ENCODE results near the gene ZBTB7C. TPM values are rescaled to one million over a fixed set of nuclear protein-coding genes. Genes with fewer than 3 reads are reported as not detected.

ZBTB7C gene
- total RNA-seq, 2 experiments from 2014 or later, result 0.81 to 0.95 TPM

DNA sequence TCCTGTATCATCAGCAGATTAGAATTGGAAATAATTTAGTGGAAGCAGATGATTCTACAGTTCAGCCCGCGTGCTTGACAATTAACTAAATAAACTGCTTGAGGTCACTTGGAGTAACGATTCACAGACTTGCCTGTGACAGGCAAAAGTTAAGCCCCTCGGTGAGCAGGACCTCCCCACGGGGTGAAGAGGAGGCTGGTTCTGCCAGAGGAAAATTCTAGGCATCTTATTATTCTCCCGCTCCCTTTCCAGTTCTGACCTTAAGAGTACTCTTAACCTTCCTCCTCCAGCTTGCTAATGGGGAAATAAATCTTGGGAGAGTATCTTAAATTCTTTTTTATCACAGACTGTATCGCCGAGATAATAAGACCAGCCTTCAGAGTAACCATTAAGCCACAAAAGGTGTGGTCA, 309.0 kb downstream of the ZBTB7C start:
- ChIA-PET CTCF (no interaction called here), POLR2A (no interaction called here)
- Mint-ChIP-seq H3K9me3 (no peaks in the 10 kb centered on the region), H3K4me1 (no peaks in the 10 kb centered on the region), H3K4me3 (no peak overlapping the region), H3K27me3 (peaks cover 53% of the 10 kb centered on the region), H3K36me3 (ENCODE audit: low read depth) (no peaks in the 10 kb centered on the region), H3K27ac (no peak overlapping the region)
- DNase-seq, result no peak

DNA sequence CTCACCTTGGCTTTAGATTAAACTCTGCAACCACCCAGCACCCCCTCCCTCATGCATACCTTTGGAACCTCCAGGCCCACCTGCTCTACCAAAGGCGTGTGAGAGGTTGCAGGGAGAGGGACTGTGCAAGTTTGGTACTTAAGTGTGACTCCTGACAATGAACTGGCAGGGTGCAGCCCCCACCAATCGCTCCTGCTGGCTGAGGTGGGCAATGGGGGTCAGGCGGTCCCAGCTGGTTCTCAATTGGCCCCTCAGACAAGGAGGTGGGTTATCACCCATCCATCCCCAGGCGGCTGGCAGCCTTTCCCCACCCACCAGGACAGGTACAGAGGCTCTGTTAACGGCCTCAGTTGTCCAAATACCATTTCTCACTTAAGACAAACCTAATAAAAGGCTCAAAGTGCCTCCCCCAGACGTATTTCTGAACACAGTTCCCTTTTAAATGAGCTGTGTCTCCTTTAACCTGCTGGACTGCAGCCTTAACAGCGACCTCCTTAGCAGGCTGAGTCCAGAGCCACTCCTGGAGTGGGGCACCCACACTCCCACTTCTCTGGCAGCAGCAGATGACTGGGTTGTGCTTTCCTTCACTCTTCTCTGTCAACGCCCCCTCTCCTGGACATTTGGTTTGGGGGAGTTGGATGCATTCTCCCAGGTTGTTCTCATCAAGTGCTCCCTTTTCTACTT, 309.6 kb downstream of the ZBTB7C start:
- Mint-ChIP-seq H3K4me1 (no peaks in the 10 kb centered on the region), H3K27me3 (peaks cover 52% of the 10 kb centered on the region), H3K9me3 (no peaks in the 10 kb centered on the region), H3K36me3 (ENCODE audit: low read depth) (no peaks in the 10 kb centered on the region), H3K4me3 (no peak overlapping the region), H3K27ac (no peak overlapping the region)
- no peak for DNase-seq
- POLR2A ChIA-PET, result no interaction called here
- CTCF ChIA-PET, result no interaction called here

DNA sequence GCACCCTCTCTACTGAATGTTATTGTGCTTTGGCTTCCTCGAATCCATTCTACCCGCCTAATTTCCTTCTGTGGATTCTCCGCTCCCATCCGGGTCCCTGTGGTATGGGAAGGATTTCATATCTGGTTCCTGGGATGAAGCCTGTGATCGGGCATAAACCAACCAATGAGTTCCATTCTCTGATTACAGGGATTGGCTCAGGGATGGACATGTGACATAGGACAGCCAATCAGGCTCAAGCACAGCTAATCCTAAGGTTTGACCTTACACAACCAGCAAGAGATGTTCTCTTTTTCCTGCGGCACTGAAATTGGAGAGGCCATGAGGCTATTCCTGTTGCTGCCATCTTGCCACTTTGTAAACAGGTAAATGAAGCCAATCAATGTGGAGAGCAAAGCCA, 310.6 kb downstream of the ZBTB7C start:
- Mint-ChIP-seq H3K9me3 (no peaks in the 10 kb centered on the region), H3K4me1 (no peaks in the 10 kb centered on the region), H3K4me3 (no peak overlapping the region), H3K27ac (no peak overlapping the region), H3K27me3 (peaks cover 46% of the 10 kb centered on the region), H3K36me3 (ENCODE audit: low read depth) (no peaks in the 10 kb centered on the region)
- CTCF ChIA-PET, result no interaction called here
- no peak for DNase-seq
- POLR2A ChIA-PET, result no interaction called here

DNA sequence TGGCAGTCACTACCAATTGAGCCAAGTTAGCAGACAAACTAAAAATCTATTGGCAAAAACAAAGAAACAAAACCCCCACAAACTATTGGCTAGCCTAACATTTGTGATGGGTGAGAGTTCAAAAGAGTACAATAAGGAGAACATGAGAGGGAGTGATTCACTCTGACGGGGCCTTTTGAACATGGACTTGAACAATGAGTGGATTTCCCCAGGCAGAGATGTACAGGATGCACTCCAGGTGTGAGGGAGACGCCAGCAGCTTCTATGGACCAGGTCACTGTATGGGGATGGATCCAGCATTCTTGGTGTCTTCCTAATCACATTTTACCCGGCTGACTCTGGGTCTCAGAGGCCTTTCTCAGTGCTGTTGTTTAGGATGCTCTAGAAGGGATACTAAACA, 311.2 kb downstream of the ZBTB7C start:
- no peaks in the 10 kb centered on the region for H3K4me1 Mint-ChIP-seq
- no peaks in the 10 kb centered on the region for H3K9me3 Mint-ChIP-seq
- H3K27me3 Mint-ChIP-seq, result peaks cover 45% of the 10 kb centered on the region
- no peak overlapping the region for H3K27ac Mint-ChIP-seq
- CTCF ChIA-PET, result no interaction called here
- H3K36me3 Mint-ChIP-seq (ENCODE audit: low read depth), result no peaks in the 10 kb centered on the region
- no peak overlapping the region for H3K4me3 Mint-ChIP-seq
- POLR2A ChIA-PET, result no interaction called here
- no peak for DNase-seq

DNA sequence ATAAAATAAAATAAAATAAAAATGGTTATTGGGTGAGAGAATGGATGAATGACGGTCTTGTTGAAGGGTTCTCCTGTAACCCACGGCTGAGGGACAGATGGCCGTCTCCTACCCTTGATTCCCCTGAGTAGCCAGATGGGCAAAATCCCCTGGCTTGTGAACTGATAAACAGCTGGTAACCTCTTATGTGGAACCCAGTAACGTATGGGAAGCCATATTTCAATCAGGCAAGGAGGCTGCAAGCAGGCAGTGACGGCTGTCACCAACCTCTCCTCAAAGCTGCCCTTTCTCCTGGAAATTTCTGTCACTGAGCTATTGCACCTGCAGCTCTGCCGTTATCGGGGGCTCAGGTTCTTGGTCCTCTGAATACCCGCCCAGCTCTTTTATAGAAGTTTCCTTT, 313.5 kb downstream of the ZBTB7C start:
- H3K36me3 Mint-ChIP-seq (ENCODE audit: low read depth), result no peaks in the 10 kb centered on the region
- no peak overlapping the region for H3K4me3 Mint-ChIP-seq
- no peaks in the 10 kb centered on the region for H3K9me3 Mint-ChIP-seq
- POLR2A ChIA-PET, result no interaction called here
- peaks cover 33% of the 10 kb centered on the region for H3K27me3 Mint-ChIP-seq
- H3K27ac Mint-ChIP-seq, result no peak overlapping the region
- H3K4me1 Mint-ChIP-seq, result no peaks in the 10 kb centered on the region
- CTCF ChIA-PET, result no interaction called here
- DNase-seq, result no peak

DNA sequence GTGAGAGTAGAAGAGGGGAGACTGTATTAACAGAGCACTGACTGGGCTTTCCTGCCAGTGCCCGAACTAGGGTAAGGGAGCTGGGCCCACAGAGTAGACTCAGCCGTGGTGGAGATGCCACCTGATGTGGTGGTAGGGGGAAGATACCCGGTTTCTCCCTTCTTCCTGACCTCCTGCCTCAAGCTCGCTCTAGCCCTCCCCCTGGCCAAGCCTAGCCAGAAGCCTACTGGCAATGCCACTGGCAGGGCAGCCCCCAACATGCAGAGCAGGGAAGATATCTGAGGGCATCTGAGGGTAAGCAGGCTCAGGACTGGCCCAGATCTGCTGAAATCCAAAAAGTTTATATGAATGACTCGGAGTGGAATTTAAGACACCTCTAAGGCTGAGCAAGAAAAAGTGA, 316.1 kb downstream of the ZBTB7C start:
- Mint-ChIP-seq H3K9me3 (no peaks in the 10 kb centered on the region), H3K27me3 (peaks cover 23% of the 10 kb centered on the region), H3K27ac (no peak overlapping the region), H3K4me1 (no peaks in the 10 kb centered on the region), H3K36me3 (ENCODE audit: low read depth) (no peaks in the 10 kb centered on the region), H3K4me3 (no peak overlapping the region)
- CTCF ChIA-PET, result no interaction called here
- POLR2A ChIA-PET, result no interaction called here
- no peak for DNase-seq

DNA sequence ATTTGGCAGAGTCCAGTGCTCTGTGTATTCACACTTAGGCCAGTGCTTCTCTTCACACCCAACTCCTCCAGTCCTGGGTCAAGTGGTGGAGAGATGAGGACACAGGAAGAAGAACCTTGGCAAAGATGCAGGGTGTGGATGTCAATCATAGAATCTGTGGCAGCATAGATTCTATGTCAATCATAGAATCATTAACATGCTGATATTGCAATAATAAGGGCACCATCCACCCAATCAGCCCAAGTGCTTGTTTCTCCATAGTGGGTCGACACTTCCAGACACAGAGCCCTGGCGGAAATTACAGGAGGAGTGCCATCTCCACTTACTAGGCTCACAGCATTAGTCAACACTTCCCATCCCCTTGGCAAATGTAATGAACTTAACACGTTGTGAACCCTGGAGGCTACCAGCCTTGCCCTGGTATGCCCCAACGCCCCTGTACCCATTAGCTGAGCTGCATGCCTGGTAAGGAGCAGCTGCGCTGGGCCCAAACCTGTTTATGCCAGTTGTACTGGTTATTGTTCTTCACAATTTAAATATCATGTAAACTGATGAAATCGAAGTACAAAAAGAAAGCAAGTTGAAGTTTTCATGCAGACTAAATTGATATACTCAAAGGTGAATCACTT, 317.2 kb downstream of the ZBTB7C start:
- DNase-seq, result no peak
- Mint-ChIP-seq H3K9me3 (no peaks in the 10 kb centered on the region), H3K36me3 (ENCODE audit: low read depth) (no peaks in the 10 kb centered on the region), H3K4me3 (no peak overlapping the region), H3K27ac (no peak overlapping the region), H3K27me3 (peaks cover 23% of the 10 kb centered on the region), H3K4me1 (no peaks in the 10 kb centered on the region)
- CTCF ChIA-PET, result interaction anchor here (0.7 kb wide), 1 partner anchor 270 kb away, joined by 3 read pairs; no protein-coding TSS in a partner anchor
- POLR2A ChIA-PET, result no interaction called here

DNA sequence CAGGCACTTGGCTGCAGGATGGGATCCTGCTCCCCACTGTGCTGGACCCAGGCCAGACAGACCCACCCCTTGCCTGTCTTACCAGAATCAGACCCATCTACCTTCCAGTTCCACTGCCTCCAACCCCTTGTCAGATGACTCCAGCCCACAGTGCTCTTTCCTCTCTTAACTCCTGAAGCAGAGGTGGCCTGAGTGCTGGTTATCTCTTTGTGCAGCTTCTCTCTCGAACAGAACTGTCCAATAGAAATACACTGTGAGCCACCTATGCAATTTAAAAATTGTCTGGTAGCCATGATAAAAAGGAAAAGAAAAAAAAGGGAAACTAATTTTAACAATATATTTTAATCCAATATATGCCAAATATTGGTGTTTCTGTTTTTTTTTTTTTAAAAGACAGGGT, 318.5 kb downstream of the ZBTB7C start:
- POLR2A ChIA-PET, result no interaction called here
- H3K4me3 Mint-ChIP-seq, result no peak overlapping the region
- peaks cover 29% of the 10 kb centered on the region for H3K27me3 Mint-ChIP-seq
- DNase-seq, result no peak
- H3K27ac Mint-ChIP-seq, result no peak overlapping the region
- no peaks in the 10 kb centered on the region for H3K4me1 Mint-ChIP-seq
- CTCF ChIA-PET, result no interaction called here
- H3K36me3 Mint-ChIP-seq (ENCODE audit: low read depth), result no peaks in the 10 kb centered on the region
- no peaks in the 10 kb centered on the region for H3K9me3 Mint-ChIP-seq

DNA sequence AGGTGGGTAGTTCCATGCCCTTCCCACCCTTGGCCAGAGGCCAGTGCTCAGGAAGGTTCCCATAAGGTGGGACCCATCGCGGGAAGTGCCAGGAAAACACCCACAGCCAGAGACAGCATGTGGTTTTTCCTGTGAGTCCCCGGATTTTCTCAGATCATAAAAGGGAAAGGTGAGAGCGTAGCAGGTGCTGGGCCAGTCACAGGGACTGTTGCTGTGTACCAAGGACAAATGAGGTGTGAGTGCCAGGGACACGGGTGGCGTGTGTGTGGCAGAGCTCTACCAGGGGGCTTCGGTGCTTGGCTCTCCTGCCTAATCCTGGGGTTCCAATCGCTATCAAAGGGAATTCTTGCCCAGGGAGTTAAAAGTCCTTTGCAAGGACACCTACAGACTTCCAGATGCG, 319.2 kb downstream of the ZBTB7C start:
- Mint-ChIP-seq H3K9me3 (no peaks in the 10 kb centered on the region), H3K4me3 (no peak overlapping the region), H3K36me3 (ENCODE audit: low read depth) (no peaks in the 10 kb centered on the region), H3K4me1 (no peaks in the 10 kb centered on the region), H3K27me3 (peaks cover 26% of the 10 kb centered on the region), H3K27ac (no peak overlapping the region)
- ChIA-PET POLR2A (no interaction called here), CTCF (no interaction called here)
- DNase-seq, result no peak

DNA sequence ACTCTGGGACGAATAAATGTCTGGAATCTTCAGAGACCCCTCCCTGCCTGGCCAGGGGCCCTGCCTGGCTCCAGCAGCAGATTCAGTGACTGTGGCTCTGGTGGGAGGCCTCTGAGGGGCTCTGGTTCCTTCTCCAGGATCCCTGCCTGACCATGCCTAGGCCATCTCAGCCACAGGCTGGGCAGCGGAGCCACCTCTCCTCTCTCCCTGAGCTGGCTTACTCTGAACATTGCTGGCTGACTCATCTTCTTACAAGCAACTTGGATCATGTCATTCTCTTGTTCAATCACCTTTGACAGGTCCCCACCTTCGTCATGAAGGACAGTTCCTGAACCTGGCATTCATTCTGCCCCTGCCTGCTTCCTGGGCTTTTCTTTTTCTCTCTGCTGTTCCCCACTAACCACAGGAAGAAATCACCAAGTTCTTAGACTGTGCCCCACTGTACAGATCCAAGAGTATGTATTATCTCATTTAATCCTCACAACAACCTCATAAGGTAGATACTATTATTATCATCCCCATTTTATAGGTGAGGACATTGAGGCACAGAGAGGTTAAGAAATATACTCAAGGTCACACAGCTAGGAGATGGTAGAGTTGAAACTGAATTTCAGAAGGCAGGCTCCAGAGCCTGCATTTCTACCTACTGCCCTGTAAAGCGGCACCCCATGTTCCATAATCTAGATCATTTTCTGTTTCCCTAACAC, 323.2 kb downstream of the ZBTB7C start:
- Mint-ChIP-seq H3K27ac (no peak overlapping the region), H3K36me3 (ENCODE audit: low read depth) (no peaks in the 10 kb centered on the region), H3K4me3 (no peak overlapping the region), H3K27me3 (peaks cover 14% of the 10 kb centered on the region), H3K9me3 (no peaks in the 10 kb centered on the region), H3K4me1 (no peaks in the 10 kb centered on the region)
- CTCF ChIA-PET, result no interaction called here
- POLR2A ChIA-PET, result no interaction called here
- DNase-seq, result no peak

DNA sequence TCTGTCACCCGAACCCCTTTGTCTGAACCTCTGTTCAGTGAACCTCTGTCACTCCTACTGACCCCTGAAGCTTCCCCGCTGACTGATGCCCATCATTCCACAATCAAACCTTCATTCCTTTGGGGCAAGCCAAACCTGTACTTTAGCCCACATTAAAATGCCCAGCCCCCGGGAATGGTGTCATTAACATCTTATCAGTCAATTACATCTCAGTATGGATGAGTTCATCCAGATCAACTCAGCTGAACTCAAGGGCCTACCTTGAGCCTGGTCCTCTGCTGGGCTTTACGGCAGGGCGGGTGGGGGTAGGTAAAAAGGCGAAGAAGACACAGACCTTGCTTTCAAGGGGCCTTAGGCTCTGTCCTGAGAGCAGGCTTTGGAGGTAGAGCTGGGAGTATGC, 324.3 kb downstream of the ZBTB7C start:
- no peaks in the 10 kb centered on the region for H3K4me1 Mint-ChIP-seq
- no peaks in the 10 kb centered on the region for H3K36me3 Mint-ChIP-seq (ENCODE audit: low read depth)
- peaks cover 14% of the 10 kb centered on the region for H3K27me3 Mint-ChIP-seq
- POLR2A ChIA-PET, result no interaction called here
- no peak for DNase-seq
- no peak overlapping the region for H3K4me3 Mint-ChIP-seq
- CTCF ChIA-PET, result no interaction called here
- H3K9me3 Mint-ChIP-seq, result no peaks in the 10 kb centered on the region
- H3K27ac Mint-ChIP-seq, result no peak overlapping the region

DNA sequence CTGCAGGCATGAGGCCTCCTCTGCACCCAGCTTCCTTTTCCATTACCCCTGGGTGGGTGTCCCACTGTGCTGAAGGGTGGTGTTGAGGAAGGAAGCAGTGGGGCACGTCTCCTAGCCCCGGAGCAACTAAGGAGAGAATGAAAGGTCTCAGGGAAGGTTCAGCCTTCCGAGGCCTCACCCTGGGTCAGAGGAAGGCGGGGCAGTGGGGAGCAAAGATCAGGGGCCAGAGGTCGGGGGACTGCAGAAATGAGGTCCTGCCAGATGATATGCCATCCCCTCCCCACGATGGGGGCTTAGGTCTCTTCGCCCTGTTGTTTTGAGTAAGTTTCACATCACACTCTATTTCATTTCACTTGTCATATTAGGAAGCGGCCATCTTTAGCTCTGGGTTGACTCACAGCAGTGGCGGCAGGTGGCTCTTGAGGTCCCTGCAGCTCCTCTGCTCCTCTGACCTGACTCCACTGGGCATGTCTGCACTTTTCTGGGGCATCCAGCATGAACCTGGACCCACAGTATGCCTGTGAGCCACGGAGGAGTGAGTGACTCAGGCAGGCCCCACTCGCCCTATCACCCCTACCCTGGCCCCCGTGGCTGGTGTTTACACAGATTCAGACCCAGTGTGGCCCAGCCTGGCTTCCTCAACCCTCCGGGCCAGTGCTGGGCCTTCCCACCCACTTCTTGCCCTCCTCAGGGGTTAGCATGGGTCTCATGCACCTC, 325.0 kb downstream of the ZBTB7C start:
- no peaks in the 10 kb centered on the region for H3K4me1 Mint-ChIP-seq
- no peak overlapping the region for H3K4me3 Mint-ChIP-seq
- no peaks in the 10 kb centered on the region for H3K36me3 Mint-ChIP-seq (ENCODE audit: low read depth)
- ChIA-PET POLR2A (no interaction called here), CTCF (no interaction called here)
- no peaks in the 10 kb centered on the region for H3K9me3 Mint-ChIP-seq
- no peak overlapping the region for H3K27ac Mint-ChIP-seq
- DNase-seq, result no peak
- H3K27me3 Mint-ChIP-seq, result peaks cover 14% of the 10 kb centered on the region

DNA sequence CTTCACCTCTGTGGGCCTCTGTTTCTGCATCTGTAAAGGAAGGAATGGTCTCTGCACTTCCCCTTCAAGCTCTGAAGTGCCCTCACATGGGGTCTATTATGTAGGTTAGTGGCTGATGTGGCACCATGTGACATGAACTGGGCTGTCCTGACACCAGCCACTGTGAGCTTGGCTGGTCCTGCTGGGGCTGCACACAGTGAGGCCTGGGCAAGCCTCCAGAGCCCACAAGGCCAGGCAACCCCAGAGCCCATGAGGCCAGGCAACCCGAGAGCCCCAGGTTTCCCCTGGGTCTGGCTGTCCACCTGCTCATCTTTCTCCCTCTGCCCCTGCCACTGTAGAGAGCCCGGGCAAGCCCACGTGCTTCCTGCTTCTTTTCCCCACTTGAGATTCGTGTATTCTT, 328.6 kb downstream of the ZBTB7C start:
- H3K4me1 Mint-ChIP-seq, result no peaks in the 10 kb centered on the region
- no peak overlapping the region for H3K27ac Mint-ChIP-seq
- no peak for DNase-seq
- POLR2A ChIA-PET, result no interaction called here
- H3K36me3 Mint-ChIP-seq (ENCODE audit: low read depth), result no peaks in the 10 kb centered on the region
- no peaks in the 10 kb centered on the region for H3K9me3 Mint-ChIP-seq
- no peak overlapping the region for H3K4me3 Mint-ChIP-seq
- H3K27me3 Mint-ChIP-seq, result peaks cover 13% of the 10 kb centered on the region
- CTCF ChIA-PET, result no interaction called here
